ENCODE data around the gene RBM4. TPM values are rescaled to one million over a fixed set of nuclear protein-coding genes. Genes with fewer than 3 reads are reported as not detected.

Gene RBM4
- total RNA-seq, 1 experiment from 2014 or later = 94.4 TPM

GRCh38 chr11:66692446-66692845 lies 53.9 kb downstream of the RBM4 start (continued):
- TF ChIP-seq CTCF (IDR thresholded peaks at IDR 0.05 in 2 of 3, conservative IDR thresholded peaks at IDR 0.05 in 1 of 3; ENCODE audit: borderline replicate concordance in 1 of 3, insufficient read depth in 1 of 3, low read depth in 2 of 3, low read length in 2 of 3) = no peak
- no peak for TF ChIP-seq CBX3 (IDR thresholded peaks at IDR 0.05; ENCODE audit: low read depth)

GRCh38 chr11:66692871-66693331 lies 54.4 kb downstream of the RBM4 start:
- Histone ChIP-seq H3K36me3 (ENCODE audit: control insufficient read depth in 1 of 2, insufficient read depth in 2 of 2, low read length in 2 of 2) (no peaks in the 10 kb centered on the region), H3K27ac (ENCODE audit: low read depth, low read length) (no peak overlapping the region), H3K27me3 (ENCODE audit: insufficient read depth, low read length) (no peaks in the 10 kb centered on the region), H2AFZ (ENCODE audit: low read depth, low read length, poor library complexity, severe bottlenecking) (no peak overlapping the region), H3K9me3 (ENCODE audit: control insufficient read depth in 1 of 2, insufficient read depth in 1 of 2, low read depth in 1 of 2, low read length in 2 of 2) (no peaks in the 10 kb centered on the region), H3K9me2 (ENCODE audit: insufficient read depth) (no peaks in the 10 kb centered on the region), H3K9ac (ENCODE audit: low read length) (no peak overlapping the region), H4K20me1 (ENCODE audit: insufficient read depth) (no peaks in the 10 kb centered on the region), H3K4me2 (ENCODE audit: low read length) (no peak overlapping the region), H3K4me1 (ENCODE audit: control insufficient read depth in 1 of 2, insufficient read depth in 2 of 2, low read length in 2 of 2) (peaks cover 2 to 5% of the 10 kb centered on the region in 2 experiments; a peak in 3 of 4 replicates), H3K79me2 (ENCODE audit: insufficient read depth, low read length) (no peaks in the 10 kb centered on the region), H3K4me3 (replicated peaks in 1 of 2; ENCODE audit: low read depth in 1 of 2, low read length in 2 of 2) (no peak overlapping the region)
- ChIA-PET POLR2A (no interaction called here), RAD21 (ENCODE audit: low non-redundant PET in 1 of 2, low total read pairs in 2 of 2, uncharacterized antibody in 2 of 2, unreplicated experiment in 2 of 2) (interaction anchor here in 1 of 2 experiments (0.5 kb wide), 1 partner anchor 81 kb away, joined by 3 read pairs; no protein-coding TSS in a partner anchor), CTCF (interaction anchor here (0.8 to 1.5 kb wide), 2 partner anchors 142 to 285 kb away, joined by 3 to 6 read pairs; no protein-coding TSS in a partner anchor)
- no TSS peak for BruUV-seq (replicated peaks)
- DNase-seq (ENCODE audit: low read depth, low spot score) (no peak), ATAC-seq (no peak)
- TF ChIP-seq ZBTB33 (IDR thresholded peaks at IDR 0.05; ENCODE audit: extremely low read depth, insufficient replicate concordance, low read length) (no peak), RAD21 (IDR thresholded peaks at IDR 0.05; ENCODE audit: low read depth) (no peak), YY1 (IDR thresholded peaks at IDR 0.05; ENCODE audit: extremely low read depth, insufficient replicate concordance, low read depth, low read length) (no peak), POLR2A (IDR thresholded peaks at IDR 0.05; ENCODE audit: borderline replicate concordance, extremely low read depth, insufficient read depth, insufficient read length) (no peak), EZH2phosphoT487 (IDR thresholded peaks at IDR 0.05; ENCODE audit: borderline replicate concordance) (no peak), ELF1 (IDR thresholded peaks at IDR 0.05; ENCODE audit: borderline replicate concordance, low read depth) (no peak), CEBPB (IDR thresholded peaks at IDR 0.05; ENCODE audit: low read depth) (no peak), MAX (IDR thresholded peaks at IDR 0.05) (no peak), ZFX (IDR thresholded peaks at IDR 0.05) (no peak), CTCF (IDR thresholded peaks at IDR 0.05 in 2 of 3, conservative IDR thresholded peaks at IDR 0.05 in 1 of 3; ENCODE audit: borderline replicate concordance in 1 of 3, insufficient read depth in 1 of 3, low read depth in 2 of 3, low read length in 2 of 3) (no peak)
- intact Hi-C loops (cut with micrococcal nuclease) = no loop called here
